ENCODE results near the gene KCNQ1. TPM values are rescaled to one million over a fixed set of nuclear protein-coding genes. Genes with fewer than 3 reads are reported as not detected.

KCNQ1 gene
- total RNA-seq, 1 experiment from 2014 or later = 9.2 TPM

GRCh38 chr11:2862395-2863275 is 417.8 kb downstream of the KCNQ1 start:
- no TSS peak for BruUV-seq (replicated peaks)
- H3K36me3 Mint-ChIP-seq (ENCODE audit: insufficient read depth, unreplicated experiment) = peaks cover 19% of the 10 kb centered on the region
- CTCF ChIA-PET = no interaction called here
- H3K4me1 Mint-ChIP-seq (ENCODE audit: low read depth, unreplicated experiment) = peaks cover 15% of the 10 kb centered on the region
- no peak for DNase-seq
- peaks cover 60% of the 10 kb centered on the region for H3K27me3 Mint-ChIP-seq (ENCODE audit: unreplicated experiment)
- TF ChIP-seq CTCF (IDR thresholded peaks at IDR 0.05; ENCODE audit: unreplicated experiment) = no peak
- H3K9me3 Mint-ChIP-seq (ENCODE audit: low read depth, unreplicated experiment) = no peaks in the 10 kb centered on the region
- no peak overlapping the region for H3K4me3 Mint-ChIP-seq (ENCODE audit: low read depth, unreplicated experiment)
- intact Hi-C loops (cut with micrococcal nuclease; ENCODE audit: unreplicated experiment) = loop anchor here (1.0 kb wide), 1 partner anchor 11 kb away; no protein-coding TSS in a partner anchor
- no peak overlapping the region for H3K27ac Mint-ChIP-seq (ENCODE audit: unreplicated experiment)

DNA sequence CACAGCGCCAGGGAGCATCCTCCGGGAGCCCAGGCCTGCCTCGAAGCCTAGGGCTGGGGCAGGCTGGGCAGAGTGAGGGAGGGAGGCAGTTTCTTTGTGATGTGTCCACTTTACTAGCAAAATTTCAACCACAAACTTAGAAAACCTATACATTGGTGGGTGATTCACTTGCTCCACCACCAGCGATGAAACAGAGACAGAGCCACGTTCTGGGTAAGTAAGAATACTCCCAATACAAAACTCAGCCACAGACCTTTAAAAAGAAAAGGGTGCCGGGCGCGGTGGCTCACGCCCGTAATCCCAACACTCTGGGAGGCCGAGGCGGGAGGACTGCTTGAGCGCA is 418.4 kb downstream of the KCNQ1 start:
- Mint-ChIP-seq H3K4me1 (ENCODE audit: low read depth, unreplicated experiment) (peaks cover 15% of the 10 kb centered on the region), H3K27me3 (ENCODE audit: unreplicated experiment) (peaks cover 60% of the 10 kb centered on the region), H3K36me3 (ENCODE audit: insufficient read depth, unreplicated experiment) (peaks cover 19% of the 10 kb centered on the region), H3K9me3 (ENCODE audit: low read depth, unreplicated experiment) (no peaks in the 10 kb centered on the region), H3K4me3 (ENCODE audit: low read depth, unreplicated experiment) (no peak overlapping the region), H3K27ac (ENCODE audit: unreplicated experiment) (no peak overlapping the region)
- no peak for DNase-seq
- CTCF ChIA-PET = no interaction called here
- intact Hi-C loops (cut with micrococcal nuclease; ENCODE audit: unreplicated experiment) = no loop called here
- no TSS peak for BruUV-seq (replicated peaks)
- TF ChIP-seq CTCF (IDR thresholded peaks at IDR 0.05; ENCODE audit: unreplicated experiment) = no peak

GRCh38 chr11:2864901-2865300 is 420.1 kb downstream of the KCNQ1 start:
- Mint-ChIP-seq H3K4me3 (ENCODE audit: low read depth, unreplicated experiment) (no peak overlapping the region), H3K4me1 (ENCODE audit: low read depth, unreplicated experiment) (peaks cover 15% of the 10 kb centered on the region), H3K9me3 (ENCODE audit: low read depth, unreplicated experiment) (no peaks in the 10 kb centered on the region), H3K27ac (ENCODE audit: unreplicated experiment) (no peak overlapping the region), H3K27me3 (ENCODE audit: unreplicated experiment) (peaks cover 50% of the 10 kb centered on the region), H3K36me3 (ENCODE audit: insufficient read depth, unreplicated experiment) (peaks cover 18% of the 10 kb centered on the region)
- intact Hi-C loops (cut with micrococcal nuclease; ENCODE audit: unreplicated experiment) = no loop called here
- DNase-seq = no peak
- CTCF ChIA-PET = no interaction called here
- TF ChIP-seq CTCF (IDR thresholded peaks at IDR 0.05; ENCODE audit: unreplicated experiment) = no peak
- BruUV-seq (replicated peaks) = no TSS peak

- Mint-ChIP-seq H3K27ac (ENCODE audit: unreplicated experiment) (no peak overlapping the region), H3K4me3 (ENCODE audit: low read depth, unreplicated experiment) (no peak overlapping the region), H3K9me3 (ENCODE audit: low read depth, unreplicated experiment) (no peaks in the 10 kb centered on the region), H3K4me1 (ENCODE audit: low read depth, unreplicated experiment) (peaks cover 5% of the 10 kb centered on the region), H3K27me3 (ENCODE audit: unreplicated experiment) (peaks cover 46% of the 10 kb centered on the region), H3K36me3 (ENCODE audit: insufficient read depth, unreplicated experiment) (peaks cover 9% of the 10 kb centered on the region)
- intact Hi-C loops (cut with micrococcal nuclease; ENCODE audit: unreplicated experiment) = no loop called here
- CTCF ChIA-PET = no interaction called here
- DNase-seq = no peak
- TF ChIP-seq CTCF (IDR thresholded peaks at IDR 0.05; ENCODE audit: unreplicated experiment) = no peak
- no TSS peak for BruUV-seq (replicated peaks)
Observed at GRCh38 chr11:2865922-2866577, 421.2 kb downstream of the KCNQ1 start.

All from Calu3 (cell line).